WTC11 (cell line): Measurements from ENCODE around the gene GPHA2.

Experiments used
- ETV6 ChIP-seq: sonication (generic); formaldehyde crosslinking; IDR thresholded peaks from 2 replicates; pipeline ENCODE4 v1.8.1; 2022; ENCODE audit warnings: mild to moderate bottlenecking, missing genetic modification reagents
- KAT7 ChIP-seq: sonication (generic); formaldehyde crosslinking; IDR thresholded peaks from 2 replicates; pipeline ENCODE4 v1.8.1; 2023; ENCODE audit warnings: missing genetic modification reagents, mild to moderate bottlenecking, borderline replicate concordance
- MXD4 ChIP-seq: fragments of 250-450 bp; sonication (Bioruptor Pico); IDR thresholded peaks from 2 replicates; pipeline ENCODE4 v1.8.0; 2021; ENCODE audit warnings: mild to moderate bottlenecking, moderate library complexity, borderline replicate concordance
- PRDM15 ChIP-seq: sonication (generic); formaldehyde crosslinking; IDR thresholded peaks from 2 replicates; pipeline ENCODE4 v1.8.0; 2022; ENCODE audit warnings: missing genetic modification reagents
- SP1 ChIP-seq: sonication (generic); formaldehyde crosslinking; conservative IDR thresholded peaks from 2 replicates; pipeline ENCODE4 v1.8.1; 2022; ENCODE audit warnings: missing genetic modification reagents
- TF ChIP-seq, protein P1 (sequence below): fragments of 200-600 bp; IDR thresholded peaks from 2 replicates; pipeline ENCODE4 v1.8.0; 2022; ENCODE audit warnings: antibody characterized with exemption
- TF ChIP-seq, protein P2 (sequence below): sonication (generic); formaldehyde crosslinking; IDR thresholded peaks from 2 replicates; pipeline ENCODE4 v1.8.0; 2022; ENCODE audit warnings: mild to moderate bottlenecking, missing genetic modification reagents
- TF ChIP-seq, protein P3 (sequence below): sonication (generic); formaldehyde crosslinking; conservative IDR thresholded peaks from 2 replicates; pipeline ENCODE4 v1.8.1; 2022; ENCODE audit warnings: mild to moderate bottlenecking, missing genetic modification reagents
- TF ChIP-seq, protein P4 (sequence below): sonication (generic); formaldehyde crosslinking; IDR thresholded peaks from 2 replicates; pipeline ENCODE4 v1.8.0; 2022; ENCODE audit warnings: mild to moderate bottlenecking, missing genetic modification reagents

DNA sequence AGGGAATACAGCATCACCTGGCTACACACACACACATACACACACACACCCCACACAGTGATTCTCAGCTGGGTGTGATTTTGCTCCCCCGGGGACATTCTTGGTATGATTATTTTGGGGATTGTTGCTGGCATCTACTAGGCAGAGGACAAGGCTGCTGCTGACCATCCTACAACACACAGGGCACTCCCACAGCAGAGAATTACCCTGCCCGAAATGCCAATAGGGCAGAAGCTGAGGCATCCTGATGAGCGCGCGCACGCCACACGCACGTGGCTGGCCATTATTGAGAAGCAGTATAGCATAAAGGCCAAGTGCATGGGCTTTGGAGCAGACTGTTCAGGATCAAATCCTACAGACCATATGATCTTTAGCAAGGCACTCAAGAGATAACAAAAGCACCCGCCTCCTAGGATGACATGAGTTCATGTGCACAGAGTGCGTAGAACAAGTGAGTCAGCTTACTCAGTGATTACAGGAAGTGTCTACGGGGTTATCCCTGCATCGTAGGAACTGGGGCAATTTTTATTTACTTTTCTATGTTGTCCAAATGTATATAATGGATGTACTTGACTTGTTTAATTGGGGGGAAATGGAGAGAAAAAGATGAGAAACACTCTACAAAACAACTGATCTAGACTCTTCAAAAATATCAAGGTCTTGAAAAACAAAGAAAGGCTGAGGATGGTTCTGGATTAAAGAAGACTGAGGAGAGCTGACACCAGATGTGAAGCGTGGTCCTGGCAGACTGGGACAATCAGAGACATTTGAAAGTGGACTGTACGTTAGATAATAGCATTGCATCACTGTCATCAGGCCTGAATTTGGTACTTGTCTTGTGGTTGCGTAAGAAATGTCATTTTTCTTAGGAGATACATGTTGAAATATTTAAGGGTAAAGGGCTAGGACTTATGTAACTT lies 50.1 kb downstream of the GPHA2 start:
- no peak for TF ChIP-seq MXD4
- TF ChIP-seq, protein P1, sequence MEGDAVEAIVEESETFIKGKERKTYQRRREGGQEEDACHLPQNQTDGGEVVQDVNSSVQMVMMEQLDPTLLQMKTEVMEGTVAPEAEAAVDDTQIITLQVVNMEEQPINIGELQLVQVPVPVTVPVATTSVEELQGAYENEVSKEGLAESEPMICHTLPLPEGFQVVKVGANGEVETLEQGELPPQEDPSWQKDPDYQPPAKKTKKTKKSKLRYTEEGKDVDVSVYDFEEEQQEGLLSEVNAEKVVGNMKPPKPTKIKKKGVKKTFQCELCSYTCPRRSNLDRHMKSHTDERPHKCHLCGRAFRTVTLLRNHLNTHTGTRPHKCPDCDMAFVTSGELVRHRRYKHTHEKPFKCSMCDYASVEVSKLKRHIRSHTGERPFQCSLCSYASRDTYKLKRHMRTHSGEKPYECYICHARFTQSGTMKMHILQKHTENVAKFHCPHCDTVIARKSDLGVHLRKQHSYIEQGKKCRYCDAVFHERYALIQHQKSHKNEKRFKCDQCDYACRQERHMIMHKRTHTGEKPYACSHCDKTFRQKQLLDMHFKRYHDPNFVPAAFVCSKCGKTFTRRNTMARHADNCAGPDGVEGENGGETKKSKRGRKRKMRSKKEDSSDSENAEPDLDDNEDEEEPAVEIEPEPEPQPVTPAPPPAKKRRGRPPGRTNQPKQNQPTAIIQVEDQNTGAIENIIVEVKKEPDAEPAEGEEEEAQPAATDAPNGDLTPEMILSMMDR: no peak
- TF ChIP-seq KAT7 (CRISPR knock-in tag): no peak
- no peak for TF ChIP-seq SP1 (CRISPR knock-in tag)
- TF ChIP-seq, protein P2, sequence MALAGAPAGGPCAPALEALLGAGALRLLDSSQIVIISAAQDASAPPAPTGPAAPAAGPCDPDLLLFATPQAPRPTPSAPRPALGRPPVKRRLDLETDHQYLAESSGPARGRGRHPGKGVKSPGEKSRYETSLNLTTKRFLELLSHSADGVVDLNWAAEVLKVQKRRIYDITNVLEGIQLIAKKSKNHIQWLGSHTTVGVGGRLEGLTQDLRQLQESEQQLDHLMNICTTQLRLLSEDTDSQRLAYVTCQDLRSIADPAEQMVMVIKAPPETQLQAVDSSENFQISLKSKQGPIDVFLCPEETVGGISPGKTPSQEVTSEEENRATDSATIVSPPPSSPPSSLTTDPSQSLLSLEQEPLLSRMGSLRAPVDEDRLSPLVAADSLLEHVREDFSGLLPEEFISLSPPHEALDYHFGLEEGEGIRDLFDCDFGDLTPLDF (CRISPR knock-in tag): no peak
- TF ChIP-seq, protein P3, sequence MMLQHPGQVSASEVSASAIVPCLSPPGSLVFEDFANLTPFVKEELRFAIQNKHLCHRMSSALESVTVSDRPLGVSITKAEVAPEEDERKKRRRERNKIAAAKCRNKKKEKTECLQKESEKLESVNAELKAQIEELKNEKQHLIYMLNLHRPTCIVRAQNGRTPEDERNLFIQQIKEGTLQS: no peak
- no peak for TF ChIP-seq PRDM15 (CRISPR knock-in tag)
- TF ChIP-seq, protein P4, sequence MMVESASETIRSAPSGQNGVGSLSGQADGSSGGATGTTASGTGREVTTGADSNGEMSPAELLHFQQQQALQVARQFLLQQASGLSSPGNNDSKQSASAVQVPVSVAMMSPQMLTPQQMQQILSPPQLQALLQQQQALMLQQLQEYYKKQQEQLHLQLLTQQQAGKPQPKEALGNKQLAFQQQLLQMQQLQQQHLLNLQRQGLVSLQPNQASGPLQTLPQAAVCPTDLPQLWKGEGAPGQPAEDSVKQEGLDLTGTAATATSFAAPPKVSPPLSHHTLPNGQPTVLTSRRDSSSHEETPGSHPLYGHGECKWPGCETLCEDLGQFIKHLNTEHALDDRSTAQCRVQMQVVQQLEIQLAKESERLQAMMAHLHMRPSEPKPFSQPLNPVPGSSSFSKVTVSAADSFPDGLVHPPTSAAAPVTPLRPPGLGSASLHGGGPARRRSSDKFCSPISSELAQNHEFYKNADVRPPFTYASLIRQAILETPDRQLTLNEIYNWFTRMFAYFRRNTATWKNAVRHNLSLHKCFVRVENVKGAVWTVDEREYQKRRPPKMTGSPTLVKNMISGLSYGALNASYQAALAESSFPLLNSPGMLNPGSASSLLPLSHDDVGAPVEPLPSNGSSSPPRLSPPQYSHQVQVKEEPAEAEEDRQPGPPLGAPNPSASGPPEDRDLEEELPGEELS: no peak
- TF ChIP-seq ETV6 (CRISPR knock-in tag): no peak
